Neural cell (in vitro differentiated cells): ENCODE data around the gene SH3PXD2B.

Experiments
- CTCF ChIP-seq: fragments of 450-650 bp; IDR thresholded peaks from 2 replicates; pipeline ENCODE4 v1.5.1; 2014; ENCODE audit warnings: antibody characterized with exemption, mild to moderate bottlenecking, moderate library complexity; ENCODE audit not compliant: poor library complexity, severe bottlenecking
- EP300 ChIP-seq: fragments of 450-650 bp; conservative IDR thresholded peaks from 2 replicates; pipeline ENCODE4 v1.6.1; 2014; ENCODE audit warnings: antibody characterized with exemption, mild to moderate bottlenecking, moderate library complexity; ENCODE audit not compliant: poor library complexity, severe bottlenecking
- EZH2 ChIP-seq: fragments of 200-600, 300-800 bp; shearing (Covaris generic), sonication (generic); IDR thresholded peaks from 2 replicates; pipeline ENCODE4 v1.6.1; 2014; ENCODE audit warnings: antibody characterized with exemption, low read length, borderline replicate concordance, mild to moderate bottlenecking; ENCODE audit not compliant: insufficient read depth, poor library complexity, severe bottlenecking
- POLR2AphosphoS5 ChIP-seq: IDR thresholded peaks from 2 replicates; pipeline ENCODE4 v1.6.1; 2012
- TAF1 ChIP-seq: IDR thresholded peaks from 2 replicates; pipeline ENCODE4 v1.6.1; 2012; ENCODE audit warnings: low read depth

GRCh38 chr5:172458976-172459782 is 4.9 kb upstream of the SH3PXD2B start:
- TF ChIP-seq EP300 (no peak), EZH2 (no peak), CTCF (no peak), TAF1 (no peak), POLR2AphosphoS5 (no peak)
